GM10266 (cell line): Measurements from ENCODE around the gene SCT.

Experiments used
- DNase-seq: peaks from one replicate; pipeline ENCODE4 v3.0.0; 2012; ENCODE audit errors: extremely low spot score
- TF ChIP-seq, protein P1 (sequence below): IDR thresholded peaks from 2 replicates; pipeline ENCODE4 v1.5.1; 2012; ENCODE audit warnings: mild to moderate bottlenecking, low read depth; ENCODE audit not compliant: control insufficient read depth, insufficient read depth; ENCODE audit errors: missing control alignments

The SCT gene

GRCh38 chr11:643366-643765 lies 16.4 kb upstream of the SCT start:
- TF ChIP-seq, protein P1, sequence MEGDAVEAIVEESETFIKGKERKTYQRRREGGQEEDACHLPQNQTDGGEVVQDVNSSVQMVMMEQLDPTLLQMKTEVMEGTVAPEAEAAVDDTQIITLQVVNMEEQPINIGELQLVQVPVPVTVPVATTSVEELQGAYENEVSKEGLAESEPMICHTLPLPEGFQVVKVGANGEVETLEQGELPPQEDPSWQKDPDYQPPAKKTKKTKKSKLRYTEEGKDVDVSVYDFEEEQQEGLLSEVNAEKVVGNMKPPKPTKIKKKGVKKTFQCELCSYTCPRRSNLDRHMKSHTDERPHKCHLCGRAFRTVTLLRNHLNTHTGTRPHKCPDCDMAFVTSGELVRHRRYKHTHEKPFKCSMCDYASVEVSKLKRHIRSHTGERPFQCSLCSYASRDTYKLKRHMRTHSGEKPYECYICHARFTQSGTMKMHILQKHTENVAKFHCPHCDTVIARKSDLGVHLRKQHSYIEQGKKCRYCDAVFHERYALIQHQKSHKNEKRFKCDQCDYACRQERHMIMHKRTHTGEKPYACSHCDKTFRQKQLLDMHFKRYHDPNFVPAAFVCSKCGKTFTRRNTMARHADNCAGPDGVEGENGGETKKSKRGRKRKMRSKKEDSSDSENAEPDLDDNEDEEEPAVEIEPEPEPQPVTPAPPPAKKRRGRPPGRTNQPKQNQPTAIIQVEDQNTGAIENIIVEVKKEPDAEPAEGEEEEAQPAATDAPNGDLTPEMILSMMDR: no peak

GRCh38 chr11:641806-642370 lies 14.9 kb upstream of the SCT start:
- TF ChIP-seq, protein P1: no peak
- no peak for DNase-seq

More at GRCh38 chr11:643366-643765, 16.4 kb upstream of the SCT start:
- no peak for DNase-seq

DNA sequence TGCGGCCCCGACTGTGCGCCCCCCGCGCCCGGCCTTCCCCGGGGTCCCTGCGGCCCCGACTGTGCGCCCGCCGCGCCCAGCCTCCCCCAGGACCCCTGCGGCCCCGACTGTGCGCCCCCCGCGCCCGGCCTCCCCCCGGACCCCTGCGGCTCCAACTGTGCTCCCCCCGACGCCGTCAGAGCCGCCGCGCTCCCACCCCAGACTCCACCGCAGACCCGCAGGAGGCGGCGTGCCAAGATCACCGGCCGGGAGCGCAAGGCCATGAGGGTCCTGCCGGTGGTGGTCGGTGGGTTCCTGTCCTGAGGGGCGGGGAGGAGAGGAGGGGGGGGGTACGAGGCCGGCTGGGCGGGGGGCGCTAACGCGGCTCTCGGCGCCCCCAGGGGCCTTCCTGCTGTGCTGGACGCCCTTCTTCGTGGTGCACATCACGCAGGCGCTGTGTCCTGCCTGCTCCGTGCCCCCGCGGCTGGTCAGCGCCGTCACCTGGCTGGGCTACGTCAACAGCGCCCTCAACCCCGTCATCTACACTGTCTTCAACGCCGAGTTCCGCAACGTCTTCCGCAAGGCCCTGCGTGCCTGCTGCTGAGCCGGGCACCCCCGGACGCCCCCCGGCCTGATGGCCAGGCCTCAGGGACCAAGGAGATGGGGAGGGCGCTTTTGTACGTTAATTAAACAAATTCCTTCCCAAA lies 13.2 kb upstream of the SCT start:
- TF ChIP-seq, protein P1: no peak
- no peak for DNase-seq

DNA sequence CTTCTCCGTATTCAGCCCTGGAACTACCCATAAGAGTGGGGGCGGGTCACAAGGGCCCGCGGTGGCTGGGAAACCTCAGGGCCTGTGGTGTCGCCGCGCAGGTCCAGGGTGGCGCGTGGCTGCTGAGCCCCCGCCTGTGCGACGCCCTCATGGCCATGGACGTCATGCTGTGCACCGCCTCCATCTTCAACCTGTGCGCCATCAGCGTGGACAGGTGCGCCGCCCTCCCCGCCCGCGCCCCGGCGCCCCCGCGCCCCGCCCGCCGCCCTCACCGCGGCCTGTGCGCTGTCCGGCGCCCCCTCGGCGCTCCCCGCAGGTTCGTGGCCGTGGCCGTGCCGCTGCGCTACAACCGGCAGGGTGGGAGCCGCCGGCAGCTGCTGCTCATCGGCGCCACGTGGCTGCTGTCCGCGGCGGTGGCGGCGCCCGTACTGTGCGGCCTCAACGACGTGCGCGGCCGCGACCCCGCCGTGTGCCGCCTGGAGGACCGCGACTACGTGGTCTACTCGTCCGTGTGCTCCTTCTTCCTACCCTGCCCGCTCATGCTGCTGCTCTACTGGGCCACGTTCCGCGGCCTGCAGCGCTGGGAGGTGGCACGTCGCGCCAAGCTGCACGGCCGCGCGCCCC lies 12.5 kb upstream of the SCT start:
- DNase-seq: no peak
- TF ChIP-seq, protein P1: no peak

GRCh38 chr11:638631-639331 lies 11.8 kb upstream of the SCT start:
- TF ChIP-seq, protein P1: no peak
- no peak for DNase-seq

- DNase-seq: no peak
These were observed 10.9 kb upstream of the SCT start for GRCh38 chr11:637593-638521.

More at GRCh38 chr11:637593-638521, 10.9 kb upstream of the SCT start:
- TF ChIP-seq, protein P1: no peak
